IgD-negative memory B cell (primary cell): ENCODE data around the gene BCL2L11. TPM values are rescaled to one million over a fixed set of nuclear protein-coding genes. Genes with fewer than 3 reads are reported as not detected.
A peak's percentile ranks its signal among the peaks of the same experiment; 100 is the strongest.

Source experiments
- H3K27ac Mint-ChIP-seq, 3 donors: one replicate each; pipeline ENCODE4 v1.8.0; 2020 to 2022; ENCODE audit warnings: mild to moderate bottlenecking in 3 of 3, mixed read lengths in 3 of 3, moderate library complexity in 1 of 3
- H3K27me3 Mint-ChIP-seq: one replicate; pipeline ENCODE4 v1.8.0; 2021; ENCODE audit warnings: mixed read lengths
- H3K36me3 Mint-ChIP-seq: one replicate; pipeline ENCODE4 v1.8.0; 2020; ENCODE audit warnings: mild to moderate bottlenecking, mixed read lengths
- H3K4me1 Mint-ChIP-seq, 3 donors: one replicate each; pipeline ENCODE4 v1.8.0; 2020 to 2022; ENCODE audit warnings: mixed read lengths in 3 of 3, mild to moderate bottlenecking in 1 of 3
- H3K4me3 Mint-ChIP-seq, 4 donors: one replicate each; pipeline ENCODE4 v1.8.0; 2020 to 2022; ENCODE audit warnings: mild to moderate bottlenecking in 4 of 4, mixed read lengths in 4 of 4, moderate library complexity in 3 of 4
- H3K9me3 Mint-ChIP-seq, 3 donors: one replicate each; pipeline ENCODE4 v1.8.0; 2020 to 2021; ENCODE audit warnings: mixed read lengths in 3 of 3, mild to moderate bottlenecking in 1 of 3
- polyA plus RNA-seq: library from polyadenylated mRNA; unstranded; fragments of 300-500 nt; fragmentation: Illumina TruSeq; gene quantifications from one replicate; pipeline ENCODE4 v1.2.3, GENCODE V29; 2021

The BCL2L11 gene
- polyA plus RNA-seq, 1 donor from 2014 or later: 22.3 TPM

DNA sequence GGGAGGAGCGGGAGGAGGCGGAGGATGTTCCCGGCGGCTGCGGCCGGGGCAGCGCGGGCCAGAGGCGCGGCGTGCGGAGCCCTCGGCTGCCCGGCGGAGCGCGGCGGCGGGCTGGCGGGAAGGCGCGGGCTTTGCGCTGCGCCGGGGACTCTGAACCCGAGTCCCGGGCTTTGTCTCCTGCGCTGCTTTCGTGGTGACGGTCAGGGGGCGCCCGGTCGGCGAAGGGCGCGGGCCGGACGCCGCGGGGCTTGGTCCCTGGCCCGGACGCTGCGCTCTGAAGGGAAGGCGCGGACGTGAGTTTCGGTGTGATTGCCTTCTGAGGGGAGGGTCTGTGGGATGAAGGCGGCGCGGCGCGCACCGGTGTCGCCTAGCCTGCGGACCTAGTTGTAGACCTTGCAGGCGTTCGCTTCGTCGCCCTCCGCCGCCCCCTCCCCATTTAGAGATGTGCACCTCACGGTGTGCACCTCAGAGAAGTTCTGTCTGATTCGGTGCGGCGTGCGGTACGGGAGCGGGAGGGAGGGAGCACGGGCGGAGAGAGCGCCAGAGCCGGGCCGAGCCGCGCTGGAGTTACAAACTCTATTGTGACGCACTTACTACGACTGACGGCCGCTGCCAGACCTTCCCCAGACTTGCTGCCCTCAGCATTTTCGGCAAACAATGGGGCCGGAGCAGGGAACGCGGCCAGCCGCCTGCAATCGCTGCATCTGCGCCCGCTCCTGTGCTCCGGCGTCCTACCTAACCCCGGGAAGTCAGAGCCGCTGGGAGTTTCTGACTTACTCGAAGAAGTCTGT lies 2.1 kb downstream of the BCL2L11 start:
- peaks cover 12% of the 10 kb centered on the region for H3K36me3 Mint-ChIP-seq
- no peaks in the 10 kb centered on the region for H3K9me3 Mint-ChIP-seq
- H3K27me3 Mint-ChIP-seq: peaks cover 22% of the 10 kb centered on the region
- H3K4me1 Mint-ChIP-seq: peaks cover 28 to 42% (median 34%) of the 10 kb centered on the region in 3 donors
- peak overlapping the region; percentile 85 to 90 (median 88) for H3K27ac Mint-ChIP-seq
- peak overlapping the region; percentile 94 to 99 (median 96) for H3K4me3 Mint-ChIP-seq

DNA sequence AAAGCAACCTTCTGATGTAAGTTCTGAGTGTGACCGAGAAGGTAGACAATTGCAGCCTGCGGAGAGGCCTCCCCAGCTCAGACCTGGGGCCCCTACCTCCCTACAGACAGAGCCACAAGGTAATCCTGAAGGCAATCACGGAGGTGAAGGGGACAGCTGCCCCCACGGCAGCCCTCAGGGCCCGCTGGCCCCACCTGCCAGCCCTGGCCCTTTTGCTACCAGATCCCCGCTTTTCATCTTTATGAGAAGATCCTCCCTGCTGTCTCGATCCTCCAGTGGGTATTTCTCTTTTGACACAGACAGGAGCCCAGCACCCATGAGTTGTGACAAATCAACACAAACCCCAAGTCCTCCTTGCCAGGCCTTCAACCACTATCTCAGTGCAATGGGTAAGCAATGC lies 3.0 kb downstream of the BCL2L11 start:
- Mint-ChIP-seq H3K4me1 (peaks cover 23 to 33% (median 26%) of the 10 kb centered on the region in 3 donors), H3K36me3 (peaks cover 12% of the 10 kb centered on the region), H3K9me3 (no peaks in the 10 kb centered on the region), H3K27ac (peak overlapping the region in 1 of 3 donors; percentile 73), H3K27me3 (peaks cover 13% of the 10 kb centered on the region), H3K4me3 (peak overlapping the region; percentile 8 to 96 (median 79))

DNA sequence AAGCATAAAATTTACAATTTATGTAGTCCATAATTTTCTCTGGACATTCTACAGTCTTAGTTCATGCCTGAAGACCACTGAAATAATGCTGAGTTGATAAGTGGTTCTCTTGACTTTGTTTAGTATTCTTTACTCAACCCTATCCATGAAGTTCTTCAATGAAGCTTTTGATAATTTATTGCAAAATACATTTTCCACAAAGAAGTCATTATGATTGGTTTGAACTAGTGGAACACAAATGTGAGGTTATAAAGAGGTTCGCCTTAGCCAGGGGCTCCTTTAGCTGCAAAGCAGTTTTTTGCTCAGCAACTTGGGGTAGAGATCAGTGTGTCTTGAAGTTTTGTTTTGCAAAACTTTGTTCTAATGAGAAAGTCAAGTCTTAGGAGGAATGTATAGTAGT lies 5.9 kb downstream of the BCL2L11 start:
- Mint-ChIP-seq H3K4me1 (peaks cover 27 to 35% (median 27%) of the 10 kb centered on the region in 3 donors), H3K36me3 (peaks cover 16% of the 10 kb centered on the region), H3K27ac (peak overlapping the region; percentile 14 to 33 (median 24)), H3K9me3 (no peaks in the 10 kb centered on the region), H3K27me3 (no peaks in the 10 kb centered on the region), H3K4me3 (peak overlapping the region in 1 of 4 donors; percentile 25)

DNA sequence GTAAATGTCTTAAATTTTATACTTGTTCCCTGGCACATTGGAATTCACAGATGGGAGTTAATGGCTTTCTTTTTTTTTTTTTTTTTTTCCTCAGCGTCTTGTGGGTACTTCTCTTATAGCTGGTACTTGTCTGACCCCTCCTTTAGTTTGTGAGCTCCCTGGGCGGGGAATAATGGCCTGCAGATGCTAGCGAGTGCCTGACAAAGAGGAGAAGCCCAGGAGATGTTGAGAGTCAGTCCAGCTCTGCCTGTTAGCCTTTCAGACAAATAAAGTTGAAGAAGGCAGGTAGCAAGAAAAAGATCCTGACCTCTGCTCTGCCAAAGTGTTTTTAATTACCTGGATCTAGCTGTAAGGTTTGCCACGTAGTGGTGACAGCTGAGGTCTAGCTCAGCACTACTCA lies 6.6 kb downstream of the BCL2L11 start:
- Mint-ChIP-seq H3K4me3 (peak overlapping the region in 1 of 4 donors; percentile 25), H3K27me3 (no peaks in the 10 kb centered on the region), H3K4me1 (peaks cover 27 to 42% (median 32%) of the 10 kb centered on the region in 3 donors), H3K36me3 (peaks cover 16% of the 10 kb centered on the region), H3K27ac (peak overlapping the region in 2 of 3 donors; percentile 33 to 89), H3K9me3 (no peaks in the 10 kb centered on the region)

DNA sequence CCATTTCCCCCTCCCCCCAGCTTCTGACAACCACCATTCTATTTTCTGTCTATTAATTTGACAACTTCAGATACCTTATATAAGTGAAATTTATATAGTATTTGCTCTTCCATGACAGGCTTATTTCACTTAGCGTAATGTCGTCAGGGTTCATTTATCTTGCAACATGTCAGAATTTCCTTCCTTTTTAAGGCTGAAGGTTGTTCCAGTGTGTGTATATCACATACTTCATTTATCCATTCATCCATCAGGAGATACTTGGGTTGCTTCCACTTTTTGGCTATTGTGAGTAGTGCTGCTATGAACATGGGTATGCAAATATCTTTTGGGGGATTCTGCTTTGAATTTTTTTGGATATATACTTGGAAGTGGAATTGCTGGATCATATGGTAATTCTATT lies 7.4 kb downstream of the BCL2L11 start:
- no peak overlapping the region for H3K27ac Mint-ChIP-seq
- peaks cover 27 to 45% (median 28%) of the 10 kb centered on the region in 3 donors for H3K4me1 Mint-ChIP-seq
- no peak overlapping the region for H3K4me3 Mint-ChIP-seq
- peaks cover 16% of the 10 kb centered on the region for H3K36me3 Mint-ChIP-seq
- no peaks in the 10 kb centered on the region for H3K9me3 Mint-ChIP-seq
- no peaks in the 10 kb centered on the region for H3K27me3 Mint-ChIP-seq

DNA sequence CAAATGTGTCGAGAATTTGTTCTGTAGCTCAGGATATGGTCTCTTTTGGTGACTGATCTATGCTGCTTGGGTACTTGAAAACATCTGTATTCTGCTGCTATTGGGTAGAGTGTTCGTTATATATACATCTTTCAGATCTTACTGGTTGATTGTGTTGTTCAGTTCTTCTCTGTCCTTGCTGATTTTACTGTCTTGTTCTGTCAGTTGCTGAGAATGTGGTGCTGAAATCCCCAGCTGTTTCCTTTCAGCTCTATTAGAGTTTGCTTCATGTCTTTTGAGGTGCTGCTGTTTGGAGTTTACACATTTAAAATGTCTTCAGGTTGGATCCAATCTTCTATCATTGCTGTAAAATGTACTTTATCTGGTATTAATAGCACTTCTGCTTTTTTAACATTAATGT lies 12.9 kb downstream of the BCL2L11 start:
- no peak overlapping the region for H3K4me3 Mint-ChIP-seq
- H3K36me3 Mint-ChIP-seq: peaks cover 4% of the 10 kb centered on the region
- no peaks in the 10 kb centered on the region for H3K9me3 Mint-ChIP-seq
- H3K27ac Mint-ChIP-seq: no peak overlapping the region
- H3K27me3 Mint-ChIP-seq: no peaks in the 10 kb centered on the region
- H3K4me1 Mint-ChIP-seq: peaks cover 24 to 39% (median 27%) of the 10 kb centered on the region in 3 donors

DNA sequence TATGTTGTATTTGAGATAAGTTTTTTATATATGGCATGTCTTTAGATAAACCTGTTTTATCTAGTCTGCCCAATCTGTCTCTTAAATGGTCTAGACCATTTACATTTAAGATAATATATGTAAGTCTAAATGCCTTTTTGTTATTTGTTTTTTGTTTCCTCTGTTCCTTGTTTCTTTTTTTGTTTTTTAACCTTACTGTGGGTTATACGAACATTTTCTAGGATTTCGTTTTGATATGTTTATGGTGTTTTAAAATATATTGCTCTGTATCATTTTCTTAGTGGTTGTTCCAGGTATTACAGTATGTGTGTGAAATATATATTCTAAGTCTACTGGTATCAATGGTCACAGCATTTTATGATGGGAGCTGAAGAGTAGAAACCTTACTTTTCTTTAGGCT lies 13.3 kb downstream of the BCL2L11 start:
- H3K27ac Mint-ChIP-seq: no peak overlapping the region
- H3K36me3 Mint-ChIP-seq: peaks cover 4% of the 10 kb centered on the region

DNA sequence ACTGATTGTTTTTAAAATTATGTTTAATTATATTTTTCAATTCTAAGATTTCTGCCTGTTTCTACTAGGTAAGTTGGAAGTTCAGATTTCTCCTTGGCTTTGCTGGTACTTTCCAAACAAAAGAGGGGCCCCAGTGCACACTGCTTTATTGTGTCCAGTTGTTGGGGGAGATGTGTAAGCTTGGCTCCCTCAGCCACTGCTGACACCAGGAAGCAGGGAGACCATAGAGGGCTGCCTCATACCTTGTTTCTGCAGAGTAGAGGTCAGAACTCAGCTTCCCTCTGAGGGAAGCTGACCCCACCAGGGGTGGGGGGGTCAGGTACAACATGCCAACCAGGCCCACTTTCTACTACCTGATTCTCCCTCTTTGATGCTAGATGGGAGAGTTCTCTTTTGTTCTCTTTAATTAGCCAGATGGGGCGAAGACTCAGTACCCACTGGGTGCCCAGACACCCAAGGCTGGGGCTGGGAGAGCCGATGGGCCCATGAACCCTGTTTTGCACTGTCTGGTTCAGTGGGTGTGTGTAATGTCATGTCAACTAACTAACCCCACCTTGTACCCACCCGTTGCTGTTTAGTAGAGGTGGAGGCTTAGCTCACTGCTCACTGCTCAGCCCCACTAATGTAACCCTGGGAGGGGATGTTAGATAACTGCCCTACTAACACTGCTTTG lies 14.7 kb downstream of the BCL2L11 start:
- H3K27ac Mint-ChIP-seq: no peak overlapping the region

More for the DNA sequence above, 13.3 kb downstream of the BCL2L11 start:
- Mint-ChIP-seq H3K27me3 (no peaks in the 10 kb centered on the region), H3K9me3 (no peaks in the 10 kb centered on the region), H3K4me1 (peaks cover 21 to 39% (median 27%) of the 10 kb centered on the region in 3 donors), H3K4me3 (no peak overlapping the region)

DNA sequence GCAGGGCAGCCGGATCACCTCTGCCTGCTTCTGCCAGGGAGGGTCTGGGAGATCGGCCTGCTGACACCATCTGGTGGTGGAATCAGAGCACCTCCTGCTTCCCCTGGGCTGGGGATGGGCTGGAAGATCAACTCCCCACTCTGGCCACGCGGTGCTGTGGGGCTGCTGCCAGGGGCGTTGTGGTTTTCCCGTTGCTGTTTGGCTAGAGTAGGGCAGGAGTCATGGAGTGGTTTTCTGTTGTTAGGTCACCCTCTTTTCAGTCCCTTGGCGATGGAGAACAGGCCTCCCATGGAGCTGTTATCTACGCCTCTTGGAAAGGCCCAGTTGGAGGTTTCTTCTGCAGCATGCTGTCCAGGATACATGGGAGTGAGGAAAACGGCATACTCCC lies 15.2 kb downstream of the BCL2L11 start:
- Mint-ChIP-seq H3K9me3 (no peaks in the 10 kb centered on the region), H3K4me3 (no peak overlapping the region), H3K36me3 (no peaks in the 10 kb centered on the region), H3K27me3 (no peaks in the 10 kb centered on the region), H3K4me1 (peaks cover 13 to 33% (median 20%) of the 10 kb centered on the region in 3 donors), H3K27ac (peak overlapping the region in 1 of 3 donors; percentile 24)

More for the DNA sequence above, 14.7 kb downstream of the BCL2L11 start:
- Mint-ChIP-seq H3K4me3 (no peak overlapping the region), H3K36me3 (peaks cover 2% of the 10 kb centered on the region), H3K27me3 (no peaks in the 10 kb centered on the region), H3K4me1 (peaks cover 15 to 35% (median 25%) of the 10 kb centered on the region in 3 donors), H3K9me3 (no peaks in the 10 kb centered on the region)

DNA sequence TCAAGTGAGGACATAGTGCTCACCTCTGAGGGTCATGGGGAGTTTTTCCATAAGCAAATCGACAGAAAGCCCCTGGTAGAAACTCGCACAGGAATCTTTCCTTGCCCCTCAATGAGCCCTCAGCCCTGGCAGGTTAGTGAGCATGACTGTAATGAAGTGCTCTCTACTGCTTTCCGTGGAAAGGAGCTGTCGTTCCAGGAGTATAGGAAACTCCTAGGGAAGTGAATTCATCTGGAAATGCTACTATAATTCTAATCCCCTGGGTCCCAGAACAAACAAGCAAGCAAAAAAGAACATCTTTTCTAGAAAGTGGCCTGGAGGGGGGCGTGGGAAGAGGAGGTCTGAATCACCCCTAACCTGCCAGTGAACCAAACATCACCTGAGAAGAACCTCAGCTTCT lies 18.1 kb downstream of the BCL2L11 start:
- Mint-ChIP-seq H3K27me3 (no peaks in the 10 kb centered on the region), H3K4me3 (no peak overlapping the region), H3K9me3 (no peaks in the 10 kb centered on the region), H3K27ac (peak overlapping the region in 1 of 3 donors; percentile 33), H3K36me3 (peaks cover 9% of the 10 kb centered on the region), H3K4me1 (peaks cover 6 to 16% (median 9%) of the 10 kb centered on the region in 3 donors)

DNA sequence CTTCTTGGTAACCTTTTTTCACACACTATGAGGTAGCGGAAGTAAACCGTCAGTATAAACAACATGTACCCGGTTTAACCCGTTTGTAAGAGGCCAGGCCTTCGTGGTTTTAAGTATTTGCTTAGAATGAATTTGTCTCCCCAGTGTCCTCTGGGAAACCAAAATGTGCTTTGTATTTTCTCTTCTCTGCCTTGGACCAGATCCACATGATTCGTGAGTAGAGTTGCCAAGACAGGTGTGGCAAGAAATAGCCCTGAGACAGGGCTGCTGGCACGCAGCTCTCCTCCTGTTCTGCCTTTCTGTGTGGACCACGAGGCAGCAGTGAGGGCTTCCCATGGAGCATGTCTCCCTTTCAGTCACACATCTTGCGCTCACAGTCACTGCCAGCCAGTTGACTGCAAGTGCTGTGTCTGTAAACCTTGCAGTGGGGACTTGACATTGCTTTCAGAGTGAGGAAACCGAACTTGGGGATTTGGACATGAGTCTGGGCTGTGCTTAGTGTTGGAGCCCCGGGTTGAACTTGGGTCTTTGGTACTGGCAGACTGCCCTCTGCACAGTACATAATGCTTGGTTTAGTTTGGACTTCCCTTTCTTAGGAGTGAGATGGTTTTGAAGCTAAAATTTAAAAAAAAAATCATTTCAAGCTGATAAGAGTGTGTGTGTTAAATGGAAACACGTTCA lies 19.1 kb downstream of the BCL2L11 start:
- H3K27ac Mint-ChIP-seq: peak overlapping the region in 1 of 3 donors; percentile 33
- peaks cover 9% of the 10 kb centered on the region for H3K36me3 Mint-ChIP-seq
- H3K9me3 Mint-ChIP-seq: no peaks in the 10 kb centered on the region
- H3K4me3 Mint-ChIP-seq: no peak overlapping the region
- peaks cover 0 to 11% (median 4%) of the 10 kb centered on the region in 3 donors for H3K4me1 Mint-ChIP-seq
- no peaks in the 10 kb centered on the region for H3K27me3 Mint-ChIP-seq

DNA sequence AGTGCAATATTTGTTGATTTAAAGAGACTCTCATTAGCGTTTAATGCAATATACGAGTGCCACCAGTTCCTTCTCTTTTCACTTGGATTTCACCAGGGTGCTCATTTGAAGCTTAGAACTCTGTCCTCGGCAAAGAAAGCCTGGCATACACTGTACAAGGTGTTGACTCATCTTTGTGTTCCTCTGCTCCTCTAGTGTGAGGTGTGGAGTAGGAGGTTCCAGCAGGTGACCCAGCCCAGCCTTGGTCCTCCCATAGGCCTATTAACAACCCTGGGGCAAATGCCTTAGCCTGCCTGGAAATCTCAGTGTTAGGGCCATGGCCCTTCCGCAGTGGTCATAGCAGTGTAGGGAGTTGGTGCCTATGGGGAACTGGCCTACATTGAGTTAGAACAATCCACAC lies 20.1 kb downstream of the BCL2L11 start:
- peaks cover 13% of the 10 kb centered on the region for H3K36me3 Mint-ChIP-seq
- H3K27ac Mint-ChIP-seq: no peak overlapping the region

DNA sequence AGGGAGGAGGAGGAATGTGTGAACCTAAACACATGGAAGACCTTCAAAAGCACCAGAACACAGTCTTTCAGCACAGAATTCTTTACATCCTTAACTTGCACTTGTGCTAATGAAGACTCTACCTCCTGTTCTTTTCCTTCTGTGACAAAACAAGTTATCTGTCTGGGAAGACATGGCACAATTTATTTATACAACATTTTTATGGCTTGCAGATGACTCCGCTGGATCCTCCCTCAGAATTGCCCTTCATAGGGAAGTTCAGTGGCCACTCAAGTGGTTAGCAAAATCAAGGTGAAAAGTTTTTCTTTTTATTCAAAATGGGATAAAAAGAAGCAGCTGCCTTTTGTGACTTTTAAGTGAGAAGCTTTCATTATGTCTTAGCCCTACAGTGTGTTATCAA lies 21.4 kb downstream of the BCL2L11 start:
- H3K27me3 Mint-ChIP-seq: no peaks in the 10 kb centered on the region
- no peaks in the 10 kb centered on the region for H3K9me3 Mint-ChIP-seq
- H3K4me1 Mint-ChIP-seq: peaks cover 4 to 14% (median 6%) of the 10 kb centered on the region in 3 donors
- H3K27ac Mint-ChIP-seq: no peak overlapping the region
- peaks cover 13% of the 10 kb centered on the region for H3K36me3 Mint-ChIP-seq
- H3K4me3 Mint-ChIP-seq: no peak overlapping the region

More for the DNA sequence above, 20.1 kb downstream of the BCL2L11 start:
- Mint-ChIP-seq H3K4me1 (peaks cover under 1 to 13% (median 4%) of the 10 kb centered on the region in 3 donors), H3K4me3 (no peak overlapping the region), H3K9me3 (no peaks in the 10 kb centered on the region), H3K27me3 (no peaks in the 10 kb centered on the region)

DNA sequence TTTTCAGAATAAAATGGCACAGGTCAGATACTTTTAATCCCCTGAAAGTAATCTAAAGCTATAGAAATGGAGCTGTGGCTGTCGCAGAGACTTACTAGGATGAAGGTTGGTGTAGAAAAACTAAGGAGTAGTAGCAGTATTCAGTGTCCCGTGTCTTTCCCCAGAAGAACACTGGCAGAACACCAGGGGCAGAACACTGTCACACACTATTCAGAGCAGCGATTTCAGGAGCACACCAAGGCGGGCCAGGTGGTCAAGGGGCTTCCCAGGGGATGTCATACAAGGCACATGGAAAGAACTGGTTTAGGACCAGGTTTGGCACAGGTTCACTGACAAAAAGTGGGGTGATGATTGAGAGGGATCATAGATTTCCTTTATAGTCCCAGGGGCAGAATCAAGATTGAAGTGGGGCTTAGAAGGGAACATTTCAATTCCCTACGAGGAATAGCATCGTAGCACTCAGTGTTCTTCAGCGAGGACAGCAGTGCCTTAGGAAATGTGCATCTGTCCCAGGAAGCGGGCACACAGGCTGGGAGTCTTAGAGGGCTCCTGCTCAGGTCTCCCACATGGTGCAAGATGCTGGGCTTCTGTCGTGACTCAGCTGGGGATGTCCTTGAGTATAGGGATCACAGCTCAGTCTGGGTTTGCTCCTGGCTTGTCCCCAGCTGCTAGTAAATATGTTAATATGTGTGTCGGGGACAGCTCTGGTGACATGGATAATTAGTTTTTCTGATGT lies 22.6 kb downstream of the BCL2L11 start:
- H3K27me3 Mint-ChIP-seq: no peaks in the 10 kb centered on the region
- H3K4me3 Mint-ChIP-seq: peak overlapping the region in 1 of 4 donors; percentile 3
- H3K4me1 Mint-ChIP-seq: peaks cover 5 to 16% (median 6%) of the 10 kb centered on the region in 3 donors
- H3K27ac Mint-ChIP-seq: peak overlapping the region in 1 of 3 donors; percentile 51
- H3K9me3 Mint-ChIP-seq: no peaks in the 10 kb centered on the region
- peaks cover 13% of the 10 kb centered on the region for H3K36me3 Mint-ChIP-seq
